Activated CD8-positive, alpha-beta memory T cell treated with anti-CD3 and anti-CD28 coated beads for 24 hours (primary cell): ENCODE data around the gene C19orf85.
"Not testable (repeated sequence)": the region's sequence is repeated elsewhere in the genome, so short reads cannot be mapped to it uniquely, and the experiment has no call there.

ENCODE experiments used
- DNase-seq: peaks from one replicate; pipeline ENCODE4 v3.0.0-alpha.2; 2020

The C19orf85 gene

DNA sequence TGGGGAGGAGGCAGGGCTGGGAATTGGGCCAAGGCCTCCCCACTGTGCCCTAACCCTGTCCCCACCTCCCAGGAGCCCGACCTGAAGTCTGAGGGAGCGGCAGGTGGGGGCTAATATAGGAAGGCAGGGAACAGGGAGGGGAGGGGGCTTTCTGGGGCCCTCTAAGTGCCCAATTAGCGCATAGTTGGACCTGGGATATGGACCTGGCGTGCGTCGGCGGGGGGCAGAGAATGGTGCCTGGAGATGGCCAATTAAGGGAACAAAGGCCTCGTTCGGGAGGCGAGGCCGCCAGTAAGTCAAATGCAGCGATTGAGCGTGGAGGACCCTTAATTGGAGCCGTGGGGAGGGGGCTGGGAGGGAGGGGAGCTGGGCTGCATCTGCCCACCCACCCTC, at the start of gene C19orf85:
C19orf85 (minus strand) TSS at position 90 of the 393 bp plus-strand sequence. CDS start 197 bp downstream, outside the sequence.
- DNase-seq = no peak

DNA sequence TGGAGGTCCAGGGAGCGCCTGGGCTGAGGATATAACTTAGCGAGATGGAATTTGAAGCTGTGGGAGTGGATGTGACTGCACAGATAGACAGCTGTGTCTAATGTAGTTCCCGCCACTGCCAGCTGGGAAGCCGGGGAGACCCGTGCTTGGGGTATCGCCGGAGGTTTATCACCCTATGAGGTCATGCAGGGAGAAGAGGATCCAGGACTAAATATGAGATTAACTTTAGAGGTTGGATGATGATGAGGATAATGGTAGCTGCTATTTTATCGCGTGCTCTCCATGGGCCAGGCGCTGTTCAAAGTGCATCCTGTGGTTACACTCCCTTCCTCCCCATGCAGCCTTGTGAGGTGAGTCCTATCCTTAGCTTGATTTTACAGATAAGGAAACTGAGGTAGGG, 43.6 kb upstream of the C19orf85 start:
- DNase-seq = no peak

DNA sequence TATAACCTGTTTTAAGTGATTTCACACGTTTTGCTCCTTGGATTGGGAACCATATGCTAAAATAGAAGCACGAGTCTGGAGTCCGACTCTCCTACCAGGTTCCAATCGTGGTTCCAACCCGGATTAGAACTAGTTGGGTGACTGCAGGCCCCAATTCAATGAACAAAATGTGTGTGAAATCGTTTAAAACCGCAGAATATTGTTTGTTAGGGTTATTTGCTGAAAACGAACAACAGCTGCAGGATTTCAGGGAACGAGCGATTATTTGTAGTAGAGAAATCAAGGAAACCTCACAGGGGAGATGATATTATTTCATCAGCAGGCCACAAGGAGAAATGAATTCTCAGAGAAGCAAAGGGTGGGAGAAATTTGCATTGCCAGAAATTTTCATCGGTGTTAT, 40.4 kb upstream of the C19orf85 start:
- no peak for DNase-seq

DNA sequence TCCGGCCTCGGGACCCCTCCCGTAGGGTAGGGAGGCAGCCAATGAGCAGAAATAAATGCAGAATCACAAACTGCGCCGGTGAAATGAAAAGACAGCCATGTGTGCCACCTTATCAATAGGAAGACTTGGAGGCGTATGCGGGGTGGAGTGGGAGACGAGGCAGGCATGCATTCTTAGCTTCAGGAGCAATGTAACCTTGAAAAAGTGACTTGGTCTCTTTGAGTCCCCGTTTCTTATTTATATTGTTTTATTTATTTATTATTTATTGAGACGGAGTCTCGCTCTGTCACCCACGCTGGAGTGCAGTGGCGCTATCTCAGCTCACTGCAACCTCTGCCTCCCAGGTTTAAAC, 39.7 kb upstream of the C19orf85 start:
- no peak for DNase-seq

DNA sequence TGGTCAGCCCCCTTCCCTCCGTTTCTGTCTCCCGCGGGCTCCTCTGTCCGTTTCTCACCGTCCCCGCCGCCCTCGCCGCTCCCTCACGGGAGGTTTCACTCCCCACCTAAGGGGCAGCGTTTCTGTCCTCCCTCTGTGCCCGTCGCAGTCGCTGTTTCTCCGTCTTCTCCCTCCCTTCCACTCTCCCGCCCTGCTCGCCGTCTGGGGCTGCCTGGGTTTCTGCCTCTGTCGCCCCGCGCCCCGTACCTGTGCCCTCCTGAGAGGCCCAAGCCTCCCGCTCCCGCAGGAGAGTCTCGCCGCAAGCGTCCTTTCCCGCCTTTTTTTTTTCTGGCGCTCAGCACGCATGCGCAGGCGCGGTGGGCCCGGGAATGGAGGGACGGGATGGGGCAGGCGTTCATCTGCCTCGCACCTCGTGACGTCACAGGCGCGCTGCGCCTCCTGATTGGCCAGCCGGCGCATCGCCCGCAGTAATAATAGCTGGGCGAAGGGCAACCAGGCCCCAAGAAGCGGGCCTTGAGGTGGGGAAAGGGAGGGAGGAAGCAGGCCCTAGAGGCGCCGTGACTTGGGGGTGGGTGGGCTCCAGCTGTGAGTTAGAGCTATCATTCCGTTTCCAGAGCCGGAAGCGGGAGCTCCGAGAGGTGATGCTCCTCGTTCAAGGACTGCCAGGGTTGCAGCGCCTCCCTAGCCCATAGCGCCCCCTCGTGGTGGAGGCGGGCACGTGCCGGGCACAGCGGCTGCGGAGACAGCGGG, 39.1 kb upstream of the C19orf85 start:
- peak; percentile 100 for DNase-seq

DNA sequence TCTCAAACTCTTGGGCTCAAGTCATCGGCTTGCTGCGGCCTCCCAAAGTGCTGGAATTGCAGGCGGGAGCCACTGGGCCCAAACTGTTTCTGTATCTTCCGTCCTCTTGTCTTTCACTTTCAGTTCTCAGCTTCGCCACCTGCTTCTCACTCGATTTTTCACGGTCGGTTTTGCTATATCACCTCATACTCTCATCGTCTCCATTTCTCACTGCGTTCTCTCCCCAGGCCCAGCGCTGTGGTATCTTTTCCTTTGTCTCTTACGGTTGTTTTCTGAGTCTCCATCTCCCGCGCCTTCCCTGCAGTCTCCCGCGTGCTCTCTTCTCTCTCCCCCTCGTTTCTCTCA, 38.6 kb upstream of the C19orf85 start:
- DNase-seq = no peak

DNA sequence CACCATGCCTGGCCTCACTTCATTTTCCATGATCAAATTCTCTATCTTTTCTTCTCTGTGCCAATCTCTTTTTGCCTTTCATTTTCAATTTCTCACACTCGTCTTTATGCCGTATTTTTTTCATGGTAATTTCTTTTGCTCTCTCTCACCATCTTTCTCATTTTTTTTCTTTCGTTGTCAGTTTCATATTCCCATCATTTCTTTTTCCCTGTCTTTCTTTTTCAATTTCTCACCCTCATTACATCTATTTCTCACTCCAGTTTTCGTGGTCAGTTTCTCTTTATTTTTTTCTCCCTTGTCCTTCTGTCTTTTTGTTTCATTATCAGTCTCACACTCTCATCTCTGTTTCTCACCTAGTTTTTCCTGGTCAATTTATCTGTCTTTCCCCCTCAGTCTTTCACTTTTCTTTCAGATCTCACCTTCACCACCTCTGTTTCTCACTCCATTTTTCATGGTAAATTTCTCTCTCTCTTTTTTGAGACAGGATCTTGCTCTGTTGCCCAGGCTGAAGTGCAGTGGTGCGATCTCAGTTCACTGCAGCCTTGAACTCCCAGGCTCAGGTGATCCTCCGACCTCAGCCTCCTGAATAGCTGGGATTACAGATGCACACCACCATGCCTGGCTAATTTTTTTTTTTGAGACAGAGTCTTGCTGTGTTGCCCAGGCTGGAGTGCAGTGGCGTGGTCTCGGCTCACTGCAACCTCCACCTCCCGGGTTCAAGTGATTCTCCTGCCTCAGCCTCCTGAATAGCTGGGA, 37.8 kb upstream of the C19orf85 start:
- no peak for DNase-seq

DNA sequence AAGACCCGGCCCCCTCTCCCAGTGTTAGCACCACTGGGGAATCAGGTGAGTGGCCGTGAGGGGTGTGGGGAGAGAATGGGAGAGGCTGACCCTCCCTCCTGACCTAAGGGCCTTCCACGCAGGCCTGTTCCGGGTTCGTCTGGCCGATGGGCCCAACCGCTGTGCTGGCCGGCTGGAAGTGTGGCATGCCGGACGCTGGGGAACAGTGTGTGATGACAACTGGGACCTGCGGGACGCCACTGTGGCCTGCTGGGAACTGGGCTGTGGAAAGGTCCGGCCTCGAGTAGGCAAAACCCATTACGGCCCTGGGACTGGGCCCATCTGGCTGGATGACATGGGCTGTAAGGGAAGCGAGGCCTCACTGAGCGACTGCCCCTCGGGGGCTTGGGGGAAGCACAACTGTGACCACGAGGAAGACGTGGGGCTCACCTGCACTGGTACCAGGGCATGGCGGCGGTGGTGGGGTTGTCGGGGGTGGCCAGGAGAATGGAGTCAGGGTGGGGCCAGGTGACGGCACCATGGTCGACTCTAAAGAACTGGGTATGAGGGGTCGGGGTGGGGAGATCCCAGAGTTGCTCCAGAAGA, 35.9 kb upstream of the C19orf85 start:
- DNase-seq = no peak

DNA sequence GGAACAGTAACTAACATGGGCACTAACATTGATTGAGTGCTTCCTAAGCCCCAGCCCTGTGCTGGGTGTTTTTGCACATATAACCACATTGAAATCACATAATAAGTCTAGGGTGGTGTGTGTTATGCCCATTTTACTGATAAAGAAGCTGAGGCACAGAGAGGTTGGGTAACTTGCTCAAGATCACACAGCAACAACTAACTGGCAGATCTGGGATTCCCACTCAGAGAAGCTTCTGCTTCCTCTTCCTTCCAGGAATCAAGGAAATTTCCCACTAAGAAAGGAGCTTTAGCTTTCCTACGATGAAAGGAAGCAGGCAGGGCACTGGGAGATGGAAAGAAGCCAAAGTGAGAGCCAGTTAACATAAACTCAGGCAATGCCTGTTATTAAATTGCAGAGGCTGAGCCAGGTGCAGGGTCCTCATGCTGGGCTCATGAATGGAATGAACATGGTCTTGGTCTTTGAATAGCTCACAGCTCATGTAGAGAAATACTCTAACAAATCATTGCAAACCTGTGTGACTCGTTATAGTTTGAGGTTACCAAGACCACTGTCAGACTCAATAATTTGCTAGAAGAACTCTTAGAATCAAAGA, 33.8 kb upstream of the C19orf85 start:
- no peak for DNase-seq

DNA sequence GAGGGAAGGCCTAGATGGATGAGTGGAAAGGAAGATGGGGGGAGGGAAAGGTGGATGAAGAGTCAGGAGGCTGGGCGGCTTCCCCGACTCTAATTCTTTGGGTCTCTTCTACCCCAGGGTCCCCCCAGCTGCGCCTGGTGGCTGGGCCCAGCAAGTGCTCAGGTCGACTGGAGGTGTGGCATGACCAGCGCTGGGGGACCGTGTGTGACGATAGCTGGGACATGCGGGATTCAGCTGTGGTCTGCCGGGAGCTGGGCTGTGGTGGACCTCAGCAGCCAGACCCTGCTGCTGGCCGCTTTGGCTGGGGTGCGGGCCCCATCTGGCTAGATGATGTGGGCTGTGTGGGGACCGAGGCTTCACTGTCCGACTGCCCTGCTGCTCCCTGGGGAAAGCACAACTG, 33.2 kb upstream of the C19orf85 start:
- no peak for DNase-seq

DNA sequence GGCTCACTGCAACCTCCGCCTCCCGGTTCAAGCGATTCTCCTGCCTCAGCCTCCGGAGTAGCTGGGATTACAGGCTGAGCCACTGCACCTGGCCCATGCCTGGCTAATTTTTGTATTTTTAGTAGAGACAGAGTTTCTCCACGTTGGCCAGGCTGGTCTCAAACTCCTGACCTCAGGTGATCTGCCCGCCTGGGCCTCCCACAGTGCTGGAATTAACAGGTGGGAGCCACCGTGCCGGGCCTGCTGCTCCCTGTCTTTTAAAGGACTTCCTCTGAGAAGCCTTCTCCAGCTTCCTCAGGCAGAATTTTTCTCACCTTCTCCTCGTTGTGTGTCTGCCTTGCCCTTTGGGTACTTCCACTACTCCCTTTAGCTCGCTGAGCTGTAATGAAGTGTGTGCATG, 32.3 kb upstream of the C19orf85 start:
- DNase-seq = not testable (repeated sequence)

DNA sequence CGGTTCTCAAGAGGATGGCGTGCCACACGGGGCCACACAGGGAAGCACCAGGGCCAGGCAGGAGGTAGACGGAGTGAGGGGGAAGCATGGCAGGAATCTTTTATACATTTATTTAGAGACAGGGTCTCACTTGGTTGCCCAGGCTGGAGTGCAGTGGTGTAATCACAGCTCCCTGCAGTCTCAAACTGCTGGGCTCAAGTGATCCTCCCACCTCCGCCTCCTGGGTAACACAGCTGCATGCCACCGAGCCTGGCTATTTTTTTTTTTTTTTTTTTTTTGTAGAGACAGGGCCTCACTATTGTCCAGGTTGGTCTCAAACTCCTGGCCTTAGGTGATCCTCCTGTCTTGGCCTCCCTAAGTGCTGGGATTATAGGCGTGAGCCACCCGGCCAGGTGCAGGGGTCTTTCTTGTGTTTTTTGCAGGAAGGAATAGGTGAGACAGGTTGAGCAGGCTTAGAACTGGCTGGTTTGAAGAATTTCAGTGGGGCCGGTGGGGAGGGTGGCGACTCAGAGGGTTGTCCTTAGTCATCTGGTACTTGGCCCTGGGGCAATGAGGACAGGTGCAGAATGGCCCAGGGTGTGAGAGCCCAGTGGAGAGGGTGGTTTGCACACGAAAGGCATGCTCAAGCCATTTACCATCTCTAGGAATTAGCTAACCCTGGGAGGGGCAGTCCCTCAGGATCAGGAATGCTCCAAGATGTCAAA, 31.2 kb upstream of the C19orf85 start:
- no peak for DNase-seq

DNA sequence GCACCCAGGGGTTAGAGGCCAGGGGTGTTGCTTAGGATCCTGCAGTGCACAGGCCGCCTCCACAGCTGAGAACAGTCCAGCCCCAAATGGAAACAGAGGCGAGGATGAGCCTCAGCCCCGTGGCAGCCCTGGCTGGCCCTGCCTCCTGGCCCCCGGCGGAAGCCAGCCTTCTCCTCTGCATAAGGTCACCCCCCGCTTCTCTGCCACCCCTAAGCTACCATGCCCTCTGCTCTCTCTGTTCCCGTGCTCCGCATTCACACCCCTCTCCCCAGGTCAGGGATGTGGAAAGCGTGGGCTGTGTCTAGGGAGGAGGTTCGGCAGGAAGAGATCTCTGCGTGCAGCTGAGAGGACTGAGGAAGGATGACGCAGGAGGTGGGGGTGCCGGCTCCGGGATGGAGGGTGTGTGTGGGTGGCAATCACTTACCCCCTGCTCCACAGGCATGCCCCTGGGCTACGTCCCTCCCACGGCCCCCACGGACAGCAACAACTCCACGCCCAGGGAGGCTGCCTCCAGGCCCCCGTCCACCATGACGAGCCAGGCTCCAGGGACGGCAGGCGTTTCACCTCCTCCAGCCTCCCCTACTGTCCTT, 29.7 kb upstream of the C19orf85 start:
- no peak for DNase-seq

DNA sequence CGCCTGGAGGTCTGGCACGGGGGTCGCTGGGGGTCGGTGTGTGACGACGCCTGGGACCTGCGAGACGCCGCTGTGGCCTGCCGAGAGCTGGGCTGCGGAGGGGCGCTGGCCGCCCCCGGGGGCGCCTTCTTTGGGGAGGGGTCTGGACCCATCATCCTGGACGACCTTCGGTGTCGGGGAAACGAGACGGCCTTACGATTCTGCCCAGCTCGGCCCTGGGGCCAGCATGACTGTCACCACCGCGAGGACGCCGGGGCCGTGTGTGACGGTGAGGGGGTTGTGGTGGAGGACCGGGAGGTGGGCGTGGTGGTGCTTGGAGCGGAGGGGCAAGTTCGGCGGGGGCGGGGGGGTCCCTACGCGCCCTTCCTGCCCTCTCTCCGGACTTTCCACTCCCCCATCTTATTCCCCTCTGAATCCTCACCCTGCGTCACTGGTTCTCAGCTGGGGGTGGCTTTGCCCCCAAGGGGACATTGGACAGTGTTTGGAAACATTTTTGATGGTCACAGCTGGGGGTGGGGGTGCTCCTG, 29.2 kb upstream of the C19orf85 start:
- DNase-seq = no peak

DNA sequence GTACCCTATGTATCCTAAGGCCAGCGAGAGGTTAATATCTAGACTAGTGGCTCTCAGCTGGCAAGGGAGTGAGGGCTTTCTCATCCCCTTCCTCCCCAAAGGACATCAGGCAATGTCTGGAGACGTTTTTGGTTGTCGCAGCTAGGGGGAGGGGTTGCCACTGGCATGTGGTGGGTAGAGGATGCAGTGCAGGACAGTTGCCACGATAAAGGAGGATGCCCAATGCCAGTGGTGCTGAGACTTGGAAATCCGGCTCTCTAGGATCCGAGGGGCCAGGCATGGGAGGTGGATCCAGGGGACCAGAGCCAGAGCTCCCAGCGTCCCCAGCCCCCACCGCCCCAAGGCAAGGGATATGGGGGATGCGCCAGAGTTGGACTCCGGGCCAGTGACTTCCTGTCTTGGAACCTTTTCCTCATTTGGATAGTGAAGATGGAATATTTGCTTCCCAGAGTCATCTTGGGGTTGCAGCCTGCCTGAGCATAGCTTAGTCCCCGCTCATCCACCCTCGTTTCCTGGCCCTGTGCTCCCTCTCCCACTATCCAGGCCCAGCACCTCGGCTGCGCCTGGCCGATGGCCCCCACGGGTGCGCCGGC, 28.6 kb upstream of the C19orf85 start:
- no peak for DNase-seq

DNA sequence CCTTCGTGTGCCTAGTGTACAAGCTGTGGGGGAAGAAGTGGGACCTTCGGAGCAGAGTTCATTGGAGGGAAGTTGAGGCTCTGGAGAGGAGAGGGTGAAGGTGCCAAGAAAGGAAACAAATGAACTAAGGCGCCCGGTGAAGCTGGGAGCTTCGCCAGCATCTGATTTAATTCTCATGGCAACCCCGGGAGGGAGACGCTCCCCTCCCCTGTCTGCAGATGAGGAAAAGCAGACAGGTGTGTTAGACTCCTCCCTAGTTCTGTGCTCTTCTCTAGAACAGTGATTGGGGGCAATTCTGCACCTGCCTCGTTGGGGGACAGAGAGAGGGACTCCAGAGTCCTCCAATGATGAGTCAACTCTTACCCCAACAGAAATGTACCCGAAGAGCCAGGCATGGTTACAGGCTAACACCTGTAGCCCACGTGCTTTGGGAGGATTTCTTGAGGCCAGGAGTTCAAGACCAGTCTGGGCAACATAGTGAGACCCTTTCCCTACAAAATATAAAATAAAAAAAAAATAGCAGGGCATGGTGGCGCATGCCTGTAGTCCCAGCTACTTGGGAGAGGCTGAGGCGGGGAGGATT, 27.9 kb upstream of the C19orf85 start:
- no peak for DNase-seq

DNA sequence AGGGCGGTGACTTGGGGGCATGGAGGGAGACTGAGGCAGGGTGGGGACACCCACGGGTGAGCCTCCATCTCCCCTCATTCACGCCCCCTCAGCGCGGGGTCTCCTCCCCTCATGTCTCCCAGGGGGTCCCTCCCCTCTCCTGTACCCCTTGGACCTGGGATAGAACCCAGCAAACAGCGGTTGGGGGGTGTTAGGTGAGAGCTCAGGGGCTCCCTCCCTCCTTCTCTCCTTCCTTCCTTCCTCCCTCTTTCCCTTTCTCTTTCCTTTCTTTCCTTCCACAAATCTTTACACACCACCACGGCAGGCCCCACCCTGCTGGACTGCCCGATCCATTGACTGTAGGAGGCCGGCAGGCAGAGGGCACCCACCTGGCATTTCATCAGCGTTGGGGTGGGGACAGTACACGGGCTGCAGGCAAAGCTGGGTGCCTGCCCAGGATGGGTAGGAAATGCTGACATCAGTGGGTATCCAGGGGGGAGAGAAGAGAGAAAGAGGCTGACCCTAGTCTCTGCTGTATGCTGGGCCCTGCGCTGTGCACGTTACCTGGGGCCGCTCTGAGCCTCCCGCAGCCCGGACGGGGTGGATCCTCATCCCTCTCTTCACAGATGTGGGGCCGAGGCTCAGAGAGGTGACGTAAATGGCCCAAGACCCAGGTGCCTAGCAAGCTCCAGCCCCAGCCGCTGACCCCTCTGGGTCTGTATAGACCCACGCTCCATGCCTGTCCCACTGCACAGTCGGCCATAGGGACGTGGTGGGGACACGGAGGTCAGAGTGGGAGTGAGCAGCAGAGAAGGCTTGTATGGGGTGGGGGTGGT, 27.2 kb upstream of the C19orf85 start:
- DNase-seq = no peak

DNA sequence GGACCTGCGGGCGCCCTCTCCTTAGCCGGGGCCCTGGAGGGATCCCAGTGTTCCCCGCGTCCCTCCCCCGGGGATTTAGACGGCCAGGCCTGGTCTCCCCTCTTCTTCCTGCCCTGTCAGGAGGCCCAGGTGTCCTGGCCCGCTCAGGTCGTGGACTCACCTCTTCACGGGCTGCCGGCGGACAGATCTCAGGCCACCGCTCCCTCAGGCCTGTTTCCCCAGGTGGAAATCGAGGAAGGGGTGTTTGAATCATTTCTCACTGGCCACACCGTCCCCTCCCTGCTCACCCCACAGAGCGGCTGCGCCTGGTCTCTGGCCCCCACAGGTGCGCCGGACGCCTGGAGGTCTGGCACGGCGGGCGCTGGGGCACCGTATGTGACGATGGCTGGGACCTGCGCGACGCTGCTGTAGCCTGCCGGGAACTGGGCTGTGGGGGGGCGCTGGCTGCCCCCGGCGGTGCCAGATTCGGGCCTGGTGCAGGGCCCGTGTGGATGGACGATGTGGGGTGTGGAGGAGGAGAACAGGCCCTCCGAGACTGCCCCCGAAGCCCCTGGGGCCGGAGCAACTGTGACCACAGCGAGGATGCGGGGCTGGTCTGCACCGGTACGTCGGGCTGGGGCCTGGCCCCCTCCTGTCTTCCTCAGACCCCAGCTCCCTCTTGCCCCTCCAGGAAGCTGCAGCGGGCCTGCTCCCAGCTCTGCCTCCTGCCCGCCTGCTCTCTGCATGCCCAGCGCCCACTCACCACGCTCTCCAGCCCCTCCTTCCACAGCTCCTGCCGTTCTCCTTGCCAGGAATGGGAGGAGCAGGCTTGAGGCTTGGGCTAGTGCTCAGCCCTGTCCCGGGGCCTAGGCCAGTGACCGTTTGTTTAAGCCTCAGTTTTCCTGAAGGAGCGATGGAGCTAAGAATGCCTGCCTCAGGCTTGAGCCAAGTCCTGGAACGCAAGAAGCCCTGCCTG, 26.2 kb upstream of the C19orf85 start:
- DNase-seq = no peak

DNA sequence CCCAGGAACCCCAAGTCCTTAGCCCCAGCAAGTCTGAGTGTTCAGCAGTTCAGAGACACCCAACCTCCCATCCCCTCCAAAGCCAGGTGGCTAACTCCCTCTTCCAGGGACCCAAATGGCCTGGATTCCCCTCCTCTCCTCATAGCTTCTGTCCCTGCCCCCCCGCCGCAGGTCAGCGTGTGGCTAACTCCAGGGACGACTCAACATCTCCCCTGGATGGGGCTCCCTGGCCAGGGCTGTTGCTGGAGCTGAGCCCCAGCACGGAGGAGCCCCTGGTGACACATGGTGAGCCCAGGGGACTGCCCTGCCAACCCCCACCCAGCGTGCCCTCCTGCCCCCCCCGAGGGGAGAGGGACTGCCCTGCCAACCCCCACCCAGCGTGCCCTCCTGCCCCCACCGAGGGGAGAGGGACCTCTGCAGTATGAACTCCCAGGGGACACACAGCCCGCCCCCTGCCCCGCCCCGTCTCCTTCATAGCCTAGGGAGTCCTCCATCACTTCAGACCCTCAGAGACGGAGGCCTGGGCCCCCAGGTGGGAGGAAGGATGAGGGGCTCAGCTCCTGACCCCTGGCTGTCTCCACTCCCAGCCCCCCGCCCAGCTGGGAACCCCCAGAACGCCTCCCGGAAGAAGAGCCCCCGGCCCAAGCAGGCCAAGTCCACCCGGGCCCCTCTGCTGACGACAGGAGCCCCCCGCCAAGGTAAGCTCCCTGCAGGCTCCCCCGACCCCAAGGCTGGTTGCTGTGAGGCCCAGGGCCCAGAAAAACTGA, 25.3 kb upstream of the C19orf85 start:
- DNase-seq = no peak
